GM21515 (cell line): ENCODE data around the gene MPPED2.
"Not testable (repeated sequence)": the region's sequence is repeated elsewhere in the genome, so short reads cannot be mapped to it uniquely, and the experiment has no call there.

Experiments
- ATAC-seq: cut with Tn5 transposase; IDR thresholded peaks from one replicate; pipeline ENCODE4 v1.9.1; 2021; ENCODE audit not compliant: unreplicated experiment

MPPED2 gene

DNA sequence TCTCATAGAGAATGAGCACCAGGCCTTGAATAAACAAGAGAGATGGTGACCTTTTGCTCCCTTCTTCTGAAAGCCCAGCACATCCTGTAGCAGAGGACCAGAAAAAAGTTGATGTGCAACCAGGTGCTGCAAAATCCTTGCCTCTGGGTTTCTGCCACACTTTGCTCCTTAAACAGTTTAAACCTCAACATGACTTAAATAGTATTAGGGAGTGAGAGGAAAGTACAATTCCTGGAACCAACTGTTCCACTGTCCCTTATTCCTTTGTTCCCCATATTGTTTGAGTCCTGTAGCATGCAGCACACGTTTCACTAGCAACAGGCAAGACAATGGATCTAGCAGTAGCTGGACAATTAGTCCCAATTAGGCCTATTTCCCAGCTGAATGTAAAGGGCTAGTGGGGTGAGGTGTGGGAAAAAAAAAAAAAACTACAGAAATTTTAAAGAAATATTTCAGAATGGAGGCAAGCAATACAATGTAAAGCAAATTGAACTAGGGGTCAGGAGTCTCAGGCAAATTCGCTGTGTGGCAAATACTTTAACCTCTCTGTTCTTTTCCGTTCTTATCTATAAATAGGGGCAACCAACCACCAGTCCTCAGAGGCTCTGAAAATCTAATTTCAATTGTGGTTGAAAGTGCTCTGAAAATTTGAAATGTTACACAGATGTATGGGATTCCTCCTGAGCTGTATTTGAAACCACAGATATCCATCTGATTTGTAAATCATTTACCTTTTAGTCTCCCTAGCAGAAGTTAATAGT is 6.6 kb downstream of the MPPED2 start:
- no peak for ATAC-seq

DNA sequence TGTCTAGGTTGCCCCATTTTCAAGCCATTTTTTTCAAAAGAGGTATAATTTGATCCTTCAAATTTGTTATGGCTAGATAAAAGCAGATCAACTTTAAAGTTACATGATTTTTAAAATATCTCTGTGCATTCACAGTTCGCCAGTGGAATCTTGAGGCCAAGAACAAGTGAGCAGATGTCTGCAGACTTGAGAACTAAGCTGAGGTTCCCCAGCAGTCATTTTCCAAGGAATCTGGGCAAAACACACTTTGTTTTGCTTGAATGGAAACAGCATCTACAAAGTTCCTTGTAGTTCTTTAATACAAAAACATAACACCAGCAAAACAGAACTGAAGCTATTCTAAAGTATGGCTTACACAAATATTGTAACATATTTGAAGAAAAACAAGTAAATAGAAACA is 7.7 kb downstream of the MPPED2 start:
- ATAC-seq, result no peak

GRCh38 chr11:30573951-30574350 is 12.2 kb downstream of the MPPED2 start:
- no peak for ATAC-seq

DNA sequence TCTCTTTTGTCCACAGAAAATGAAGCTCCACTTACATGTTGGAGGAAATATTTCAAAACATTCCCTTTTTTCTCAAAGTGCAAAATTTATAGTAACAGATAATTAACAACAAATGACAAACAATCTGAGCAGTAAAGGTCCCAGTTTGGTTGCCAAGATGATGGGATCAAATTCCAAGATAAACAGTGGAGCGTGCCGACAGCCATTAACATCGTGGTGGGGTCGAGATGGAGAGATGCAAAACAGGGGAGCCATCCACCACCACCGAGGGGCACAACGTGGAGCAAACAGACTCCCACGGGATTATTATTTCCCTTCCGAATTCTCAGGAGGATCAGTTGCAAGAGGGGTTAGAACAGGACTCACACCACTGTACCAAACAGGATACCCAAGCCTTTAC is 17.2 kb downstream of the MPPED2 start:
- no peak for ATAC-seq

DNA sequence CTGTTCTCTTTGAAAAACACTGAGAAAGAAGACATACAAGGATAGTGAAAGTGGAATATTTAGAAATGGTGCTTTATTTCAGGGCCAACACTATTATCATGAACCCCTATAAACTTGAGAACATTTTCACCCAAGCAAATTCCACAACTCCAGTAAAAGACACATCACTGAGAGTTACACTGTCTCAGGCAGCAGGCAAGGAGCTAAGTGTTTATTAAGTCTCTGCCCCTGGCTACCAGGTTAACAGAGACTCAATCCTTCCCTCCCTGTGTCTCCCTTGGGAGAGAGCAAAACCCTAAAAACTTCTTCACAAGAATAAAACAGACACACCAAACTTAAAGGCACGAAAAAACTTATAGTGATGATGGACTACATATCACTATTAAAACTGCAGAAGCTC is 18.5 kb downstream of the MPPED2 start:
- ATAC-seq, result no peak

- no peak for ATAC-seq
Observed at GRCh38 chr11:30567120-30567519, 19.0 kb downstream of the MPPED2 start.

GRCh38 chr11:30566482-30566881 is 19.7 kb downstream of the MPPED2 start:
- ATAC-seq, result no peak

DNA sequence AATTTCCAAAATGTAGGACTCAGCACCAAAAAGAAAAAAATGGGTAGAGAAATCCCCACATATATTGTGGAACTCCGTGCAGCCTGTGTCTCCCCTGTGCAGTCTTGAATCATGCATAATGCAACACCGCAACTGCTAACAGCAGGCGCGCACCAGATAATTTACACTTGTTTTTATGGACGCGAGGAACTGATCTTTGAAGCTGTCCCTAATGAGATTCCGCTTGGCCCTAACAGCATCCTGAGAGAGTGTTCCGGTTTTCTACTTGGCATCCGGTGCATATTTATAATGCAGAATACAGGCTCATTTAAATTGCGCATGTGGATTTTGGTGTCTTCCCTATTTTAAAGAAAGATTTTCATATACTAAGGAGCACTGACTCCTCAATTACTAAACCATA is 21.1 kb downstream of the MPPED2 start:
- ATAC-seq, result no peak

- ATAC-seq, result no peak
Observed at GRCh38 chr11:30561691-30562415, 24.3 kb downstream of the MPPED2 start.

GRCh38 chr11:30560206-30561106 is 25.7 kb downstream of the MPPED2 start:
- no peak for ATAC-seq

DNA sequence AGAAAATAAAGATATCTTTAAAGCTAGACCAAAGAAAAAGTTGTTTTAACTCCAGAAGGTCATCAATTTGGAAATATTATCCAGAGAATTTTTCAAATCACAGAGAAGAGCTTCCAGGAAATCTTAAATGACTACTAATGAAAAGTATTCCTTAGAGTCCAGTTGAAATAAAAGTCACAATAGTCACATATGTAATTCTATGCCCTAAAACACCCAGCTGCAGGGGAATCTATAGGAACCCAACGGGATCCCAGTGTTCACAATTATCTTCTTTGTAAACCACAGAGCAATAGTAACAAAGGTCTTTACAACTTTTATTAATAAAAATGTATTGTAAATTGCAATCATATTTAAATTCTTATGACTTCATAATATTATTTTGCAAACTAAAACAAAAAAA is 27.1 kb downstream of the MPPED2 start:
- no peak for ATAC-seq

DNA sequence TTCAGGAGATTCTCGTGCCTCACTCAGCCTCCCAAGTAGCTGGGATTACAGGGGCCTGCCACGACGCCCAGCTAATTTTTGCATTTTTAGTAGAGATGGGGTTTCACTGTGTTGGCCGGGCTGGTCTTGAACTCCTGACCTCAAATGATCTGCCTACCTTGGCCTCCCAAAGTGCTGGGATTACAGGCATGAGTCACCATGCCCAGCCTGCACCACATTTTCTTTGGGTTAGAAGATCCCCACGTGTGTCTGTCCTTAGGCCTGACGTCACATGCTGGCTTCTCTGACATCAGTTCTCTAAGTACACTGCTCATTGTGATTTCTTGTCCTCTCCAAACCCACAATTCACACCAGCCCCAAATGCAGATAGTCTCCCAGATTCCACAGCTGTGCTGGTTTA is 31.6 kb downstream of the MPPED2 start:
- ATAC-seq, result not testable (repeated sequence)

- no peak for ATAC-seq
Observed at GRCh38 chr11:30553521-30554110, 32.5 kb downstream of the MPPED2 start.

DNA sequence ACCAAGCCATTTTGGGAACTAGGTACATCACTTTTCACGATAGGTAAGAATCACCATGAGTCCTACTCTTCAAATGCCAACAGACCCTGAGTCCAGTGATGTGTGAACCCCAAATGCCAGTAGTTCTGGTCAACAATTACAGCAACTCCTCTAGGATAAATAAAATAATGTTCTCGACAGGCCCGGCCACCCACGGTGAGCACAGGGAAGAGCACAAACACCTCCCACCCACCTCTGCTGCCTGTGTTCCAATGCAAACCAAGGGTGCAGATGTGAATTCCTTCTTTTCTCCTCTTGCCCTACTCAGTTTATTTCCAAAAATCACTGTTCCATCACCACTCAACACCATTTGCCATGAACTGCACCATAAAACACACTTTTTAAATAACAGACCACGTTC is 33.3 kb downstream of the MPPED2 start:
- no peak for ATAC-seq

DNA sequence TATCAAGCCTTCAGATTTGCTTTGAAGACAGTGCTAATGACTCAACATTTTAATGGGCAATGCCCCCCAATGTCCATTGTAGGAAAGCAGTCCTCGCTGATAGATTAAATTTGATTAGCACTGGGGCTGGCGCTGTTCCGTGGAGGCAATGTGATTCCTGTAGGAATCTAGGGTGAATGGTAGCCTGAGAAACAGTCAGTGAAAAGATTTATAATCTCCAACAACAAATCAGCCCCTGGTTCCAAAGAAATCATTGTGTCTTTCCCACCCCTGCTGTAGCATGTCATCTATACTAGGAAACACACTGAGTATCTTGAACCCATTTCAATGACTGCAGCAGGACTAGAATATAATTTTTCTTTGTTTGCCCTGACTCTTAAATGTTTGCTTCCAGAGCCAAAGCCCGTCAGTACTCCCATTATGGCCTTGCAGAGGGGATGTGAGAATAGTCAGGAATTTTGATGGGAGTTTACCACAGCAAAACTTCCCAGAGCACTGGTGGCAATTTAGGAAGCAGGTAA is 36.1 kb downstream of the MPPED2 start:
- ATAC-seq, result no peak

GRCh38 chr11:30549565-30549964 is 36.6 kb downstream of the MPPED2 start:
- ATAC-seq, result no peak

GRCh38 chr11:30546334-30546733 is 39.8 kb downstream of the MPPED2 start:
- no peak for ATAC-seq

GRCh38 chr11:30545507-30545906 is 40.6 kb downstream of the MPPED2 start:
- ATAC-seq, result no peak

GRCh38 chr11:30543066-30543465 is 43.1 kb downstream of the MPPED2 start:
- ATAC-seq, result no peak

- no peak for ATAC-seq
Observed at GRCh38 chr11:30540781-30541180, 45.4 kb downstream of the MPPED2 start.

DNA sequence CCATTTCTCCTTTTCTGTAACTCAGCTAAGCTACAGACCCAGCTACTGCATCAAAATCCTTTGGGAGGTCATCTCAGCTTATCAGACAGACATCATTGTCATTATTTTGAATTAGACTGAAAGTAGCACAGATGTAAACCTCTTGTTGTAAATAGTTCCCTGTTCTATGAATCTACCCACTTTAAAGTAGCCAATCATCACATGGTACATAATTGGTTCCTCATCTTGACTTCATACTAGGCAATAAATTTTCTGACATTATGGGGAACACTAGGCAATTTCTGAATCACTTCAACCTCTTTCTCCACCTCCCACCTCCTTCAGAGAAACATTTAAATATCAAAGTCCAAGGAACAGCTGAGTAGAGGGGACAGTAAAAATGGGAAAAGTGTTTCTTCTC is 47.9 kb downstream of the MPPED2 start:
- no peak for ATAC-seq
